ENCODE results near the gene GXYLT1.

Gene GXYLT1

GRCh38 chr12:42182394-42182793, 37.7 kb upstream of the GXYLT1 start:
- no peak for TF ChIP-seq CTCF (IDR thresholded peaks at IDR 0.05; ENCODE audit: borderline replicate concordance, insufficient read depth, low read depth, low read length)
- no peak overlapping the region for H3K4me3 ChIP-seq (ENCODE audit: low read depth, low read length)

GRCh38 chr12:42180990-42181596, 36.4 kb upstream of the GXYLT1 start:
- H3K4me3 ChIP-seq (ENCODE audit: low read depth, low read length) = no peak overlapping the region
- no peak for TF ChIP-seq CTCF (IDR thresholded peaks at IDR 0.05; ENCODE audit: borderline replicate concordance, insufficient read depth, low read depth, low read length)

- no peak for TF ChIP-seq CTCF (IDR thresholded peaks at IDR 0.05; ENCODE audit: borderline replicate concordance, insufficient read depth, low read depth, low read length)
- no peak overlapping the region for H3K4me3 ChIP-seq (ENCODE audit: low read depth, low read length)
These were observed 33.4 kb upstream of the GXYLT1 start for GRCh38 chr12:42178101-42178500.

GRCh38 chr12:42174978-42175377, 30.3 kb upstream of the GXYLT1 start:
- H3K4me3 ChIP-seq (ENCODE audit: low read depth, low read length) = no peak overlapping the region
- TF ChIP-seq CTCF (IDR thresholded peaks at IDR 0.05; ENCODE audit: borderline replicate concordance, insufficient read depth, low read depth, low read length) = no peak

- no peak for TF ChIP-seq CTCF (IDR thresholded peaks at IDR 0.05; ENCODE audit: borderline replicate concordance, insufficient read depth, low read depth, low read length)
- no peak overlapping the region for H3K4me3 ChIP-seq (ENCODE audit: low read depth, low read length)
These were observed 29.4 kb upstream of the GXYLT1 start for GRCh38 chr12:42173961-42174521.

GRCh38 chr12:42172441-42173210, 28.0 kb upstream of the GXYLT1 start:
- no peak for TF ChIP-seq CTCF (IDR thresholded peaks at IDR 0.05; ENCODE audit: borderline replicate concordance, insufficient read depth, low read depth, low read length)
- H3K4me3 ChIP-seq (ENCODE audit: low read depth, low read length) = no peak overlapping the region

GRCh38 chr12:42167711-42168110, 23.0 kb upstream of the GXYLT1 start:
- H3K4me3 ChIP-seq (ENCODE audit: low read depth, low read length) = no peak overlapping the region
- no peak for TF ChIP-seq CTCF (IDR thresholded peaks at IDR 0.05; ENCODE audit: borderline replicate concordance, insufficient read depth, low read depth, low read length)
